Stimulated activated CD4-positive, alpha-beta T cell treated with anti-CD3 and anti-CD28 coated beads, Interleukin-15, amount 100 ng/mL, for 1 hour (primary cell): ENCODE results near the gene DOCK8.

Experiments used
- DNase-seq, 2 donors: peaks; one replicate each; pipeline ENCODE4 v3.0.0-alpha.2; 2020; ENCODE audit warnings: low read depth in 1 of 2, low spot score in 1 of 2

Gene DOCK8

GRCh38 chr9:357560-357959 is 142.9 kb downstream of the DOCK8 start:
- DNase-seq: no peak

GRCh38 chr9:362561-363273 is 148.1 kb downstream of the DOCK8 start:
- DNase-seq: no peak

- no peak for DNase-seq
These were observed 148.6 kb downstream of the DOCK8 start for GRCh38 chr9:363274-363612.

- DNase-seq: no peak
These were observed 150.8 kb downstream of the DOCK8 start for GRCh38 chr9:365436-365835.

GRCh38 chr9:366620-367019 is 152.0 kb downstream of the DOCK8 start:
- DNase-seq: no peak

GRCh38 chr9:370086-370485 is 155.4 kb downstream of the DOCK8 start:
- no peak for DNase-seq

- no peak for DNase-seq
These were observed 156.7 kb downstream of the DOCK8 start for GRCh38 chr9:371349-371748.

- DNase-seq: no peak
These were observed 157.5 kb downstream of the DOCK8 start for GRCh38 chr9:372128-372527.

- no peak for DNase-seq
These were observed 159.1 kb downstream of the DOCK8 start for GRCh38 chr9:373759-374206.

GRCh38 chr9:374736-375135 is 160.1 kb downstream of the DOCK8 start:
- DNase-seq: no peak

- no peak for DNase-seq
These were observed 161.4 kb downstream of the DOCK8 start for GRCh38 chr9:376115-376514.

- DNase-seq: no peak
These were observed 163.6 kb downstream of the DOCK8 start for GRCh38 chr9:378263-378662.

GRCh38 chr9:382383-382782 is 167.7 kb downstream of the DOCK8 start:
- DNase-seq: no peak

GRCh38 chr9:385818-386398 is 171.2 kb downstream of the DOCK8 start:
- no peak for DNase-seq

- DNase-seq: no peak
These were observed 174.5 kb downstream of the DOCK8 start for GRCh38 chr9:389159-389558.

- no peak for DNase-seq
These were observed 175.1 kb downstream of the DOCK8 start for GRCh38 chr9:389758-390157.

- DNase-seq: no peak
These were observed 177.6 kb downstream of the DOCK8 start for GRCh38 chr9:392077-392804.

- no peak for DNase-seq
These were observed 179.8 kb downstream of the DOCK8 start for GRCh38 chr9:394347-395052.

GRCh38 chr9:396396-396795 is 181.7 kb downstream of the DOCK8 start:
- DNase-seq: no peak

GRCh38 chr9:398085-398484 is 183.4 kb downstream of the DOCK8 start:
- no peak for DNase-seq

GRCh38 chr9:401223-401622 is 186.6 kb downstream of the DOCK8 start:
- DNase-seq: no peak

- no peak for DNase-seq
These were observed 189.6 kb downstream of the DOCK8 start for GRCh38 chr9:404234-404633.
